Measurements from ENCODE around the gene AZU1.

Gene AZU1

GRCh38 chr19:866769-867300, 39.2 kb downstream of the AZU1 start:
- Histone ChIP-seq H2AFZ (no peak overlapping the region), H3K27ac (no peak overlapping the region), H3K4me1 (no peaks in the 10 kb centered on the region), H3K27me3 (ENCODE audit: control insufficient read depth, insufficient read depth, low read length) (no peaks in the 10 kb centered on the region), H3K9me3 (ENCODE audit: control insufficient read depth, low read length) (no peaks in the 10 kb centered on the region), H3K4me2 (ENCODE audit: low read length) (no peak overlapping the region), H3K36me3 (ENCODE audit: control insufficient read depth, insufficient read depth, low read length) (no peaks in the 10 kb centered on the region), H3K9ac (no peak overlapping the region), H3K4me3 (ENCODE audit: low read depth, low read length) (no peak overlapping the region), H3K79me2 (no peaks in the 10 kb centered on the region)
- no peak for TF ChIP-seq CTCF (IDR thresholded peaks at IDR 0.05)

GRCh38 chr19:867301-867793, 39.7 kb downstream of the AZU1 start:
- no peaks in the 10 kb centered on the region for H3K36me3 ChIP-seq (ENCODE audit: control insufficient read depth, insufficient read depth, low read length)

GRCh38 chr19:867855-868457, 40.3 kb downstream of the AZU1 start:
- H3K79me2 ChIP-seq: no peaks in the 10 kb centered on the region
- H3K4me2 ChIP-seq (ENCODE audit: low read length): no peak overlapping the region
- no peak overlapping the region for H3K9ac ChIP-seq
- no peak overlapping the region for H2AFZ ChIP-seq
- H3K27me3 ChIP-seq (ENCODE audit: control insufficient read depth, insufficient read depth, low read length): no peaks in the 10 kb centered on the region
- H3K27ac ChIP-seq: no peak overlapping the region
- H3K4me3 ChIP-seq (ENCODE audit: low read depth, low read length): no peak overlapping the region
- no peak for TF ChIP-seq CTCF (IDR thresholded peaks at IDR 0.05)
- no peaks in the 10 kb centered on the region for H3K9me3 ChIP-seq (ENCODE audit: control insufficient read depth, low read length)
- H3K36me3 ChIP-seq (ENCODE audit: control insufficient read depth, insufficient read depth, low read length): no peaks in the 10 kb centered on the region
- no peaks in the 10 kb centered on the region for H3K4me1 ChIP-seq

More at GRCh38 chr19:867301-867793, 39.7 kb downstream of the AZU1 start:
- H3K27me3 ChIP-seq (ENCODE audit: control insufficient read depth, insufficient read depth, low read length): no peaks in the 10 kb centered on the region
- H3K4me3 ChIP-seq (ENCODE audit: low read depth, low read length): no peak overlapping the region
- no peaks in the 10 kb centered on the region for H3K79me2 ChIP-seq
- no peak overlapping the region for H3K9ac ChIP-seq
- H3K27ac ChIP-seq: no peak overlapping the region
- no peaks in the 10 kb centered on the region for H3K4me1 ChIP-seq
- no peaks in the 10 kb centered on the region for H3K9me3 ChIP-seq (ENCODE audit: control insufficient read depth, low read length)
- no peak for TF ChIP-seq CTCF (IDR thresholded peaks at IDR 0.05)
- no peak overlapping the region for H2AFZ ChIP-seq
- no peak overlapping the region for H3K4me2 ChIP-seq (ENCODE audit: low read length)

GRCh38 chr19:868458-869244, 41.0 kb downstream of the AZU1 start:
- Histone ChIP-seq H2AFZ (no peak overlapping the region), H3K9me3 (ENCODE audit: control insufficient read depth, low read length) (no peaks in the 10 kb centered on the region), H3K4me2 (ENCODE audit: low read length) (no peak overlapping the region), H3K4me3 (ENCODE audit: low read depth, low read length) (no peak overlapping the region), H3K36me3 (ENCODE audit: control insufficient read depth, insufficient read depth, low read length) (no peaks in the 10 kb centered on the region), H3K27ac (no peak overlapping the region), H3K4me1 (no peaks in the 10 kb centered on the region), H3K79me2 (no peaks in the 10 kb centered on the region), H3K27me3 (ENCODE audit: control insufficient read depth, insufficient read depth, low read length) (no peaks in the 10 kb centered on the region), H3K9ac (no peak overlapping the region)
- no peak for TF ChIP-seq CTCF (IDR thresholded peaks at IDR 0.05)
